MCF 10A (cell line): ENCODE measurements around the gene IL22RA1. TPM values are rescaled to one million over a fixed set of nuclear protein-coding genes. Genes with fewer than 3 reads are reported as not detected.

Experiments
- BruUV-seq: library from RNA; stranded (reverse); fragments of 400-500 nt; replicated peaks from 2 replicates; lab custom pipeline; 2021; lab: Mats Ljungman, UMichigan
- CTCF ChIA-PET: fragments of 300-600 bp; sonication (Branson Sonifier 250); formaldehyde crosslinking; extraction: SDS; loops from one replicate; lab custom pipeline; 2021; ENCODE audit warnings: antibody characterized with exemption, inconsistent platforms; lab: Yijun Ruan, JAX
- POLR2A ChIA-PET: fragments of 300-600, 350-650 bp; sonication (Branson Sonifier 250); formaldehyde crosslinking; extraction: SDS; loops from one replicate; lab custom pipeline; 2020; ENCODE audit warnings: antibody characterized with exemption, inconsistent platforms; lab: Yijun Ruan, JAX
- DNase-seq: peaks from one replicate; pipeline ENCODE4 v3.0.0-alpha.2; 2018; ENCODE audit not compliant: unreplicated experiment
- H3K27ac Mint-ChIP-seq: one replicate; pipeline ENCODE4 v1.8.0; 2022; ENCODE audit warnings: mild to moderate bottlenecking, low read depth, mixed read lengths; ENCODE audit not compliant: unreplicated experiment
- H3K27me3 Mint-ChIP-seq: one replicate; pipeline ENCODE4 v1.8.0; 2022; ENCODE audit warnings: mixed read lengths; ENCODE audit not compliant: insufficient read depth, unreplicated experiment
- H3K36me3 Mint-ChIP-seq: one replicate; pipeline ENCODE4 v1.8.0; 2022; ENCODE audit warnings: mild to moderate bottlenecking, moderate library complexity, mixed read lengths; ENCODE audit not compliant: insufficient read depth, unreplicated experiment
- H3K4me1 Mint-ChIP-seq: one replicate; pipeline ENCODE4 v1.8.0; 2022; ENCODE audit warnings: mixed read lengths; ENCODE audit not compliant: insufficient read depth, unreplicated experiment
- H3K4me3 Mint-ChIP-seq: one replicate; pipeline ENCODE4 v1.8.0; 2022; ENCODE audit warnings: mild to moderate bottlenecking, moderate library complexity, mixed read lengths; ENCODE audit not compliant: unreplicated experiment
- H3K9me3 Mint-ChIP-seq: one replicate; pipeline ENCODE4 v1.8.0; 2022; ENCODE audit warnings: mixed read lengths; ENCODE audit not compliant: unreplicated experiment
- CTCF ChIP-seq: fragments of 200-600 bp; IDR thresholded peaks from one replicate; pipeline ENCODE4 v1.8.0; 2022; ENCODE audit warnings: antibody characterized with exemption, mild to moderate bottlenecking; ENCODE audit not compliant: unreplicated experiment
- intact Hi-C: fragments of 100-400 bp; cut with micrococcal nuclease; formaldehyde crosslinking; loops from 2 replicates; pipeline ENCODE4 v1.14.1; 2022
- total RNA-seq: library from RNA; stranded (reverse); gene quantifications from 2 replicates; pipeline ENCODE4 v1.2.3, GENCODE V29; 2022

Gene IL22RA1
- total RNA-seq, 1 experiment from 2014 or later: not detected

- Mint-ChIP-seq H3K27ac (no peak overlapping the region), H3K27me3 (no peaks in the 10 kb centered on the region), H3K36me3 (peaks cover 7% of the 10 kb centered on the region), H3K9me3 (peaks cover 14% of the 10 kb centered on the region), H3K4me3 (no peak overlapping the region), H3K4me1 (peaks cover 5% of the 10 kb centered on the region)
- ChIA-PET CTCF (interaction anchor here (0.6 kb wide), 1 partner anchor 11 kb away, joined by 3 read pairs; no protein-coding TSS in a partner anchor), POLR2A (no interaction called here)
- no peak for TF ChIP-seq CTCF
- no TSS peak for BruUV-seq
- intact Hi-C loops: no loop called here
- DNase-seq: no peak
These were observed 15.1 kb downstream of the IL22RA1 start for GRCh38 chr1:24127801-24128363.

- H3K9me3 Mint-ChIP-seq: peaks cover 14% of the 10 kb centered on the region
These were observed 15.7 kb downstream of the IL22RA1 start for GRCh38 chr1:24127134-24127800.

DNA sequence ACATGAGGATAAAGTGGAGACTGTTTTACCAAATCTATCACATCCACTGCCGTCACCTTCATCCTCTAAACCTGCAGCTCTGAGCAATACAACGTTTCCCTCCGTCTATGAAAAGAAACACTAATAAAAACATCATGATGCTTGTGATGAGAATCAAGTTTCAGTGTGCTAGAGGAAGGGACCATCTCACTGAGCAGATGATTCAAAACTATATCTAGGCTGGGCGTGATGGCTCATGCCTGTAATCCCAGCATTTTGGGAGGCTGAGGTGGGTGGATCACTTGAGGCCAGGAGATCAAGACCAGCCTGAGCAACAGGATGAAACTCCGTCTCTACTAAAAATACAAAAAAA lies 16.3 kb downstream of the IL22RA1 start:
- no TSS peak for BruUV-seq
- ChIA-PET POLR2A (interaction anchor here (0.6 kb wide), 1 partner anchor 210 kb away, joined by 3 read pairs; no protein-coding TSS in a partner anchor), CTCF (interaction anchor here (0.5 to 1.1 kb wide), 5 partner anchors 24 to 970 kb away, joined by 3 to 5 read pairs (median 3); no protein-coding TSS in a partner anchor)
- H3K4me1 Mint-ChIP-seq: peaks cover 5% of the 10 kb centered on the region
- peaks cover 14% of the 10 kb centered on the region for H3K9me3 Mint-ChIP-seq
- no peak overlapping the region for H3K27ac Mint-ChIP-seq
- intact Hi-C loops: no loop called here
- H3K36me3 Mint-ChIP-seq: peaks cover 7% of the 10 kb centered on the region
- TF ChIP-seq CTCF: no peak
- no peaks in the 10 kb centered on the region for H3K27me3 Mint-ChIP-seq
- no peak for DNase-seq
- no peak overlapping the region for H3K4me3 Mint-ChIP-seq

More at GRCh38 chr1:24127134-24127800, 15.7 kb downstream of the IL22RA1 start:
- intact Hi-C loops: no loop called here
- TF ChIP-seq CTCF: no peak
- CTCF ChIA-PET: interaction anchor here (0.5 to 0.9 kb wide), 4 partner anchors 23 to 970 kb away, joined by 3 to 5 read pairs (median 3); no protein-coding TSS in a partner anchor
- POLR2A ChIA-PET: interaction anchor here (0.6 kb wide), 1 partner anchor 23 kb away, joined by 3 read pairs; no protein-coding TSS in a partner anchor
- Mint-ChIP-seq H3K4me3 (no peak overlapping the region), H3K4me1 (peaks cover 5% of the 10 kb centered on the region), H3K27me3 (no peaks in the 10 kb centered on the region), H3K36me3 (peaks cover 7% of the 10 kb centered on the region), H3K27ac (no peak overlapping the region)
- no peak for DNase-seq
- BruUV-seq: no TSS peak

- ChIA-PET CTCF (interaction anchor here (0.9 to 1.1 kb wide), 2 partner anchors 24 to 73 kb away, joined by 3 read pairs; no protein-coding TSS in a partner anchor), POLR2A (interaction anchor here (0.6 to 0.7 kb wide), 2 partner anchors 17 to 210 kb away, joined by 3 read pairs; partner anchors contain the start of gene IL22RA1)
- no TSS peak for BruUV-seq
- H3K27me3 Mint-ChIP-seq: no peaks in the 10 kb centered on the region
- peaks cover 14% of the 10 kb centered on the region for H3K9me3 Mint-ChIP-seq
- DNase-seq: no peak
- H3K27ac Mint-ChIP-seq: no peak overlapping the region
- intact Hi-C loops: no loop called here
- H3K36me3 Mint-ChIP-seq: peaks cover 7% of the 10 kb centered on the region
- H3K4me1 Mint-ChIP-seq: peaks cover 5% of the 10 kb centered on the region
- no peak for TF ChIP-seq CTCF
- H3K4me3 Mint-ChIP-seq: no peak overlapping the region
These were observed 16.8 kb downstream of the IL22RA1 start for GRCh38 chr1:24126018-24126671.
